K562 (cell line): ENCODE measurements around the gene SLFN5. TPM values are rescaled to one million over a fixed set of nuclear protein-coding genes. Genes with fewer than 3 reads are reported as not detected.

Experiments used
- ATAC-seq: fragments of 200-7000 bp; cut with Tn5 transposase; 3 replicates; pipeline ENCODE4 v1.9.1; 2020; ENCODE audit warnings: moderate library complexity
- BruUV-seq: library from RNA; stranded (reverse); fragments of 400-500 nt; replicated peaks from 2 replicates; lab custom pipeline; 2021; lab: Mats Ljungman, UMichigan
- CTCF ChIA-PET: fragments of 300-600 bp; formaldehyde crosslinking; extraction: SDS; loops from one replicate; lab custom pipeline; 2021; ENCODE audit warnings: low intra/inter-chr PET ratio; lab: Yijun Ruan, JAX
- POLR2A ChIA-PET: fragments of 300-600, 350-650 bp; sonication (Branson Sonifier 250); formaldehyde crosslinking; extraction: SDS; loops from one replicate; lab custom pipeline; 2021; ENCODE audit warnings: antibody characterized with exemption, inconsistent platforms; lab: Yijun Ruan, JAX
- DNase-seq, 4 experiments: peaks; one replicate each; pipeline versions ENCODE4 v3.0.0 to v3.0.0-alpha.2; 2011 to 2018; ENCODE audit warnings: low spot score in 3 of 4, mixed read lengths in 3 of 4; ENCODE audit errors: extremely low read depth in 1 of 4
- FAIRE-seq: peaks from 2 replicates; lab custom pipeline; 2011; peaks lifted over from hg19 to GRCh38; lab: Jason Lieb, UNC
- H2AFZ ChIP-seq: 2 replicates; pipeline ENCODE4 v1.6.0; 2011; ENCODE audit warnings: low read depth, low read length, control low read depth, inconsistent platforms
- H3K27ac ChIP-seq: fragments of 200-600 bp; 3 replicates; pipeline ENCODE4 v1.8.0; 2011; ENCODE audit warnings: low read depth, mild to moderate bottlenecking, control low read depth, inconsistent platforms, low read length, moderate library complexity, mixed read lengths; ENCODE audit errors: extremely low read depth
- H3K27me3 ChIP-seq, 2 experiments: fragments of 300-600 bp in 1 of 2; 2 replicates in 1 of 2; 3 replicates in 1 of 2; pipeline versions ENCODE4 v1.6.0 to v1.8.0; 2011; ENCODE audit warnings: inconsistent platforms in 2 of 2, low read length in 2 of 2, mild to moderate bottlenecking in 1 of 2, mixed read lengths in 1 of 2, moderate library complexity in 1 of 2; ENCODE audit not compliant: control insufficient read depth in 2 of 2, insufficient read depth in 2 of 2
- H3K36me3 ChIP-seq: fragments of 300-600 bp; 3 replicates; pipeline ENCODE4 v1.8.0; 2011; ENCODE audit warnings: mild to moderate bottlenecking, low read length, inconsistent platforms; ENCODE audit not compliant: control insufficient read depth, insufficient read depth
- H3K4me1 ChIP-seq, 2 experiments: fragments of 200-600 bp in 1 of 2; replicated peaks in 1 of 2; 2 replicates in 1 of 2; 3 replicates in 1 of 2; pipeline versions ENCODE4 v1.5.1 to v1.8.0; 2011; ENCODE audit warnings: inconsistent platforms in 2 of 2, low read length in 2 of 2, mild to moderate bottlenecking in 1 of 2, mixed read lengths in 1 of 2, moderate library complexity in 1 of 2; ENCODE audit not compliant: control insufficient read depth in 2 of 2, insufficient read depth in 2 of 2
- H3K4me2 ChIP-seq: 2 replicates; pipeline ENCODE4 v1.6.1; 2011; ENCODE audit warnings: low read length, control low read depth, inconsistent platforms, mixed read lengths; ENCODE audit not compliant: insufficient read depth
- H3K4me3 ChIP-seq: fragments of 200-600 bp; sonication (generic), shearing (Covaris generic); 2 replicates; pipeline ENCODE4 v1.5.1; 2016; ENCODE audit warnings: control low read depth, inconsistent platforms
- H3K79me2 ChIP-seq: fragments of 200-600 bp; 3 replicates; pipeline ENCODE4 v1.8.0; 2011; ENCODE audit warnings: low read length, inconsistent platforms; ENCODE audit not compliant: control insufficient read depth, insufficient read depth
- H3K9ac ChIP-seq, 2 experiments: 2 replicates each; pipeline versions ENCODE4 v1.6.0 to v1.6.1; 2011; ENCODE audit warnings: low read depth in 2 of 2, low read length in 2 of 2, control low read depth in 1 of 2, inconsistent platforms in 1 of 2, mild to moderate bottlenecking in 1 of 2, mixed read lengths in 1 of 2; ENCODE audit not compliant: insufficient read depth in 1 of 2
- H3K9me1 ChIP-seq: one replicate; pipeline ENCODE4 v1.6.0; 2011; ENCODE audit warnings: inconsistent platforms, mild to moderate bottlenecking, low read length, moderate library complexity; ENCODE audit not compliant: control insufficient read depth, insufficient read depth
- H3K9me3 ChIP-seq: replicated peaks from 2 replicates; pipeline ENCODE4 v1.5.1; 2011; ENCODE audit warnings: low read depth, low read length, inconsistent platforms; ENCODE audit not compliant: control insufficient read depth, insufficient read depth
- H4K20me1 ChIP-seq: replicated peaks from 2 replicates; pipeline ENCODE4 v1.6.1; 2011; ENCODE audit warnings: low read length, inconsistent platforms, mixed read lengths; ENCODE audit not compliant: control insufficient read depth, insufficient read depth
- NEUROD1 ChIP-seq: fragments of 150-350 bp; IDR thresholded peaks from 2 replicates; pipeline ENCODE4 v1.6.1; 2014; ENCODE audit warnings: borderline replicate concordance, low read length, low read depth; ENCODE audit not compliant: partially characterized antibody
- WGBS: fragments of 100-300 bp; shearing (Covaris generic); methylation state at CpG from one replicate; pipeline ENCODE4 v1.1.6; 2016; ENCODE audit warnings: low coverage, mixed read lengths; ENCODE audit not compliant: insufficient coverage; ENCODE audit errors: missing lambda C conversion rate; 5-methylcytosine and 5-hydroxymethylcytosine counted together
- in situ Hi-C: fragments of 300-500 bp; cut with MboI; formaldehyde crosslinking; loops from 4 replicates; pipeline ENCODE4 v1.15.0; 2018; ENCODE audit warnings: inconsistent platforms, mixed read lengths
- intact Hi-C: fragments of 100-400 bp; cut with micrococcal nuclease; formaldehyde crosslinking; loops from 2 replicates; pipeline ENCODE4 v1.14.2; 2022
- polyA plus RNA-seq, 8 experiments: library from polyadenylated mRNA; depleted of rRNA in 4 of 8; stranded (reverse) in 5 of 8; unstranded in 3 of 8; fragments of >200 nt; fragmentation: Nextera tagmentation in 2 of 8; fragmentation: Illumina TruSeq in 1 of 8; extraction: Ambion mirVana in 2 of 8; extraction: Trizol in 1 of 8; gene quantifications; 2 replicates each; pipeline versions ENCODE4 v1.2.1 to v1.2.3, GENCODE V29; 2011 to 2014; ENCODE audit warnings: inconsistent platforms in 1 of 8, missing spikeins in 1 of 8
- total RNA-seq, 7 experiments: library from RNA; depleted of rRNA in 6 of 7; stranded (reverse); fragments of >200 nt in 6 of 7; fragmentation: Illumina TruSeq in 2 of 7; extraction: Trizol in 2 of 7; gene quantifications; 2 replicates each; pipeline versions ENCODE4 v1.2.1 to v1.2.3, GENCODE V29; 2011 to 2021; ENCODE audit warnings: low replicate concordance in 1 of 7
- TF ChIP-seq, protein P1 (sequence below): sonication (generic); formaldehyde crosslinking; IDR thresholded peaks from 2 replicates; pipeline ENCODE4 v1.4.0; 2020; ENCODE audit warnings: mild to moderate bottlenecking, missing genetic modification reagents
- TF ChIP-seq, protein P2 (sequence below): fragments of 450-650 bp; IDR thresholded peaks from 2 replicates; pipeline ENCODE4 v1.6.1; 2016

Gene SLFN5
- total and polyA plus RNA-seq, 9 of the 15 experiments (the other 6 are each of a cell fraction or from before 2014, with no cell fraction given): under 0.01 to 0.18 (median 0.04) TPM; not detected in 1

DNA sequence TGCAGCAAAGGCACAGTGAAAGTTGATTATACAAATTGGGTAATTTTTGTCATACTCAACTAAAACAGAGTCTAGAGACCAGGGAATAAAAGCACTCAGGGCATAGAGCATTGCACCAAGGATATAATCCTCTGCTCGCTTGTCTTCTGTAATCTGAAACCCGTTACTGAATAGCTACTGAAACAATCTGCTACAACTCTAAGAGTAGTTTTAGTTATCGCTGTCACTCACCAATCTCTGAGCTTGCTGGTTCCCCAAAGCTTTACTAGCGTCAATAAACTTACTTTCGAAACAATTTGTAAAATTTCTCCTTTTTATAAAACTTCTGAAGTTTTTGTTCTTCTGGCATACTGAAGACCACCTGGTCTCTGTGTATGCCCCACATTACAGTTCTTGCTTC lies 25.8 kb upstream of the SLFN5 start:
- Histone ChIP-seq H3K4me1 (no peaks in the 10 kb centered on the region), H3K79me2 (no peaks in the 10 kb centered on the region), H3K4me3 (no peak overlapping the region), H3K27ac (no peak overlapping the region)
- under 1% methylated on average over 5 of the region's 5 CpGs for WGBS
- ATAC-seq: no peak
- POLR2A ChIA-PET: no interaction called here
- TF ChIP-seq NEUROD1: no peak
- TF ChIP-seq, protein P1, sequence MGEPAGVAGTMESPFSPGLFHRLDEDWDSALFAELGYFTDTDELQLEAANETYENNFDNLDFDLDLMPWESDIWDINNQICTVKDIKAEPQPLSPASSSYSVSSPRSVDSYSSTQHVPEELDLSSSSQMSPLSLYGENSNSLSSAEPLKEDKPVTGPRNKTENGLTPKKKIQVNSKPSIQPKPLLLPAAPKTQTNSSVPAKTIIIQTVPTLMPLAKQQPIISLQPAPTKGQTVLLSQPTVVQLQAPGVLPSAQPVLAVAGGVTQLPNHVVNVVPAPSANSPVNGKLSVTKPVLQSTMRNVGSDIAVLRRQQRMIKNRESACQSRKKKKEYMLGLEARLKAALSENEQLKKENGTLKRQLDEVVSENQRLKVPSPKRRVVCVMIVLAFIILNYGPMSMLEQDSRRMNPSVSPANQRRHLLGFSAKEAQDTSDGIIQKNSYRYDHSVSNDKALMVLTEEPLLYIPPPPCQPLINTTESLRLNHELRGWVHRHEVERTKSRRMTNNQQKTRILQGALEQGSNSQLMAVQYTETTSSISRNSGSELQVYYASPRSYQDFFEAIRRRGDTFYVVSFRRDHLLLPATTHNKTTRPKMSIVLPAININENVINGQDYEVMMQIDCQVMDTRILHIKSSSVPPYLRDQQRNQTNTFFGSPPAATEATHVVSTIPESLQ (CRISPR knock-in tag): no peak
- TF ChIP-seq, protein P2, sequence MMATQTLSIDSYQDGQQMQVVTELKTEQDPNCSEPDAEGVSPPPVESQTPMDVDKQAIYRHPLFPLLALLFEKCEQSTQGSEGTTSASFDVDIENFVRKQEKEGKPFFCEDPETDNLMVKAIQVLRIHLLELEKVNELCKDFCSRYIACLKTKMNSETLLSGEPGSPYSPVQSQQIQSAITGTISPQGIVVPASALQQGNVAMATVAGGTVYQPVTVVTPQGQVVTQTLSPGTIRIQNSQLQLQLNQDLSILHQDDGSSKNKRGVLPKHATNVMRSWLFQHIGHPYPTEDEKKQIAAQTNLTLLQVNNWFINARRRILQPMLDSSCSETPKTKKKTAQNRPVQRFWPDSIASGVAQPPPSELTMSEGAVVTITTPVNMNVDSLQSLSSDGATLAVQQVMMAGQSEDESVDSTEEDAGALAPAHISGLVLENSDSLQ: peak; percentile 32; the same call in 1 of the 2 replicates
- TF ChIP-seq, all 486 proteins: peak for 1
- CTCF ChIA-PET: no interaction called here
- Histone ChIP-seq H3K9me1 (no peaks in the 10 kb centered on the region), H2AFZ (no peak overlapping the region), H3K36me3 (no peaks in the 10 kb centered on the region), H3K9ac (no peak overlapping the region), H4K20me1 (no peaks in the 10 kb centered on the region), H3K9me3 (no peaks in the 10 kb centered on the region), H3K27me3 (peaks cover 2 to 12% of the 10 kb centered on the region in 2 experiments; a peak in 3 of 5 replicates), H3K4me2 (no peak overlapping the region)
- in situ Hi-C loops: no loop called here
- FAIRE-seq (no peak), DNase-seq (no peak)
- intact Hi-C loops: no loop called here
- BruUV-seq: no TSS peak
